HEK293 (cell line): ENCODE results near the gene ABHD8.

Experiments
- CTCF ChIA-PET: fragments of 350-600 bp; formaldehyde crosslinking; extraction: SDS; loops from one replicate; lab custom pipeline; 2021; ENCODE audit warnings: antibody characterized with exemption; lab: Yijun Ruan, JAX
- POLR2A ChIA-PET: fragments of 300-600 bp; formaldehyde crosslinking; extraction: SDS; loops from one replicate; lab custom pipeline; 2020; ENCODE audit warnings: antibody characterized with exemption, inconsistent platforms; lab: Yijun Ruan, JAX
- H3K27ac ChIP-seq: fragments of 200-500 bp; sonication (Bioruptor generic); 2 replicates; pipeline ENCODE4 v1.5.1; 2014; ENCODE audit warnings: low read depth, low read length, control low read depth, inconsistent platforms; ENCODE audit errors: extremely low read depth
- H3K36me3 ChIP-seq, 2 experiments: fragments of 200-500 bp in 1 of 2; sonication (Bioruptor generic) in 1 of 2; 1 replicate in 1 of 2; 2 replicates in 1 of 2; pipeline ENCODE4 v1.5.1; 2014 to 2017; ENCODE audit warnings: inconsistent platforms in 2 of 2, low read length in 2 of 2; ENCODE audit not compliant: control insufficient read depth in 2 of 2, insufficient read depth in 1 of 2
- H3K4me1 ChIP-seq: fragments of 200-500 bp; sonication (Bioruptor generic); 2 replicates; pipeline ENCODE4 v1.5.1; 2014; ENCODE audit warnings: mild to moderate bottlenecking, low read length, inconsistent platforms; ENCODE audit not compliant: control insufficient read depth, insufficient read depth
- H3K4me3 ChIP-seq: 2 replicates; pipeline ENCODE4 v1.5.1; 2011; ENCODE audit warnings: low read depth, mild to moderate bottlenecking, control low read depth, low read length, moderate library complexity
- H3K9me3 ChIP-seq: fragments of 200-500 bp; sonication (Bioruptor generic); 2 replicates; pipeline ENCODE4 v1.5.1; 2014; ENCODE audit warnings: low read depth, low read length, inconsistent platforms; ENCODE audit not compliant: control insufficient read depth, insufficient read depth
- FEZF1 ChIP-seq: fragments of 450-650 bp; formaldehyde crosslinking; IDR thresholded peaks from 2 replicates; pipeline ENCODE4 v1.5.1; 2016; ENCODE audit warnings: missing biosample characterization, missing genetic modification characterization
- MZF1 ChIP-seq: fragments of 450-650 bp; formaldehyde crosslinking; IDR thresholded peaks from 2 replicates; pipeline ENCODE4 v1.5.1; 2017; ENCODE audit warnings: missing biosample characterization, missing genetic modification characterization, borderline replicate concordance
- SP2 ChIP-seq: fragments of 450-650 bp; formaldehyde crosslinking; IDR thresholded peaks from 2 replicates; pipeline ENCODE4 v1.5.1; 2016; ENCODE audit warnings: missing biosample characterization, missing genetic modification characterization
- SP3 ChIP-seq: fragments of 450-650 bp; formaldehyde crosslinking; IDR thresholded peaks from 2 replicates; pipeline ENCODE4 v1.5.1; 2016; ENCODE audit warnings: missing biosample characterization, missing genetic modification characterization
- YY1 ChIP-seq: fragments of 450-650 bp; formaldehyde crosslinking; IDR thresholded peaks from 2 replicates; pipeline ENCODE4 v1.5.1; 2018; ENCODE audit warnings: missing biosample characterization, missing genetic modification characterization
- ZBTB17 ChIP-seq: fragments of 450-650 bp; formaldehyde crosslinking; IDR thresholded peaks from 2 replicates; pipeline ENCODE4 v1.5.1; 2016; ENCODE audit warnings: missing biosample characterization, missing genetic modification characterization
- ZBTB20 ChIP-seq: fragments of 450-650 bp; formaldehyde crosslinking; IDR thresholded peaks from 2 replicates; pipeline ENCODE4 v1.5.1; 2016; ENCODE audit warnings: missing biosample characterization, missing genetic modification characterization
- ZEB2 ChIP-seq: fragments of 450-650 bp; formaldehyde crosslinking; IDR thresholded peaks from 2 replicates; pipeline ENCODE4 v1.5.1; 2016; ENCODE audit warnings: missing biosample characterization, missing genetic modification characterization
- ZIC2 ChIP-seq: fragments of 450-650 bp; formaldehyde crosslinking; IDR thresholded peaks from 2 replicates; pipeline ENCODE4 v1.5.1; 2016; ENCODE audit warnings: missing biosample characterization, missing genetic modification characterization
- ZNF148 ChIP-seq: fragments of 450-650 bp; formaldehyde crosslinking; IDR thresholded peaks from 2 replicates; pipeline ENCODE4 v1.5.0; 2017; ENCODE audit warnings: missing biosample characterization, missing genetic modification characterization, borderline replicate concordance
- ZNF335 ChIP-seq: fragments of 450-650 bp; formaldehyde crosslinking; conservative IDR thresholded peaks from 2 replicates; pipeline ENCODE4 v1.5.1; 2016; ENCODE audit warnings: missing biosample characterization, missing genetic modification characterization
- ZNF600 ChIP-seq: fragments of 450-650 bp; formaldehyde crosslinking; IDR thresholded peaks from 2 replicates; pipeline ENCODE4 v1.5.1; 2016; ENCODE audit warnings: missing biosample characterization, missing genetic modification characterization
- ZSCAN30 ChIP-seq: fragments of 450-650 bp; IDR thresholded peaks from 2 replicates; pipeline ENCODE4 v1.5.1; 2018; ENCODE audit warnings: missing biosample characterization, mild to moderate bottlenecking, missing genetic modification characterization, moderate library complexity
- TF ChIP-seq, protein P1 (sequence below): fragments of 450-650 bp; formaldehyde crosslinking; conservative IDR thresholded peaks from 2 replicates; pipeline ENCODE4 v1.5.1; 2016; ENCODE audit warnings: low read depth, missing biosample characterization, missing genetic modification characterization
- TF ChIP-seq, protein P2 (sequence below): fragments of 450-650 bp; IDR thresholded peaks from 2 replicates; pipeline ENCODE4 v1.5.1; 2018; ENCODE audit warnings: missing biosample characterization, missing genetic modification characterization
- TF ChIP-seq, protein P3 (sequence below): fragments of 450-650 bp; formaldehyde crosslinking; optimal IDR thresholded peaks from 2 replicates; pipeline ENCODE3; 2016; ENCODE audit warnings: missing biosample characterization, mild to moderate bottlenecking, missing genetic modification characterization
- TF ChIP-seq, protein P4 (sequence below): fragments of 450-650 bp; formaldehyde crosslinking; conservative IDR thresholded peaks from 2 replicates; pipeline ENCODE4 v1.5.1; 2016; ENCODE audit warnings: low read depth, missing biosample characterization, missing genetic modification characterization
- TF ChIP-seq, protein P5 (sequence below): fragments of 450-650 bp; formaldehyde crosslinking; IDR thresholded peaks from 2 replicates; pipeline ENCODE4 v1.5.1; 2016; ENCODE audit warnings: missing biosample characterization, missing genetic modification characterization

ABHD8 gene

DNA sequence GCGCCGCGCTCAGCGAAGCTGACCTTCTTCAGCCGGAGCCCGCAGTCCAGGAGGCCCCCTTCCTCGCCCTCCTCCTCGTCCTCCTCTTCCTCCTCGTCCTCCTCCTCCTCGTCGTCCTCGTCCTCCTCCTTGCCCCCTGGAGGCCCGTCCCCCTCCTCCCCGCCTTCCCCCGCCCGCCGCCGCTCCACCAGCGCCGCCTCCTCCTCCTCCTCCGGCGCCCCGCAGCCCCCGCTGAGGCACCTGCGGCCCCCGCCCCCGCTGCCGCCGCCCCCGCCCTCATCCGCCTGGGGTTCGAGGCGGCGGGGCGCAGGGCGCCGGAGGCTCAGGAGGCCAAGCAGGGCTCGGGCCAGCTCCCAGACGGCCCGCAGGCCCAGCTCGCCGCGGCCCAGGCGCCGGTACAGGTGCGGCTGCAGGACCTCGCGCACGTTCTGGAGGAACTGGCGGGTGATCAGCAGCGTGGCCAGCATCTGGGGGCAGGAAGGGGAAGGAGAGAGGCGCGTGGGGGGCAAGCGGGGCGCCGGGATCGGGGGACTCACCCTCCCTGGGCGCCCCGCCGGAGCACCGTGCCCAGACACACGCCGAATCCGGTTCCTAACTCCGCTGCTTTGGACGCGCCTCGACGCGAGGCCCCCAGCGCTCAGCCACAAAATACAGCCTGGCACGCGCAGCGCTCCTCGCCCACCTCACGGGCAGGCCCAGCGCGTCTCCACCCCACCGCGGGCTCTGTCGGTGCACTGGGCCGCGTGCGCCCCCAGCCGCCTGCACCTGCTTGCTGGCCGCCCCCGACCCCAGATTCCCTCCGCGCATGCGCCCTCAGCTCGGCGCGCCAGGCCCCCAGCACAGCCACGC is 25.5 kb upstream of the ABHD8 start (continued):
- TF ChIP-seq, protein P1, sequence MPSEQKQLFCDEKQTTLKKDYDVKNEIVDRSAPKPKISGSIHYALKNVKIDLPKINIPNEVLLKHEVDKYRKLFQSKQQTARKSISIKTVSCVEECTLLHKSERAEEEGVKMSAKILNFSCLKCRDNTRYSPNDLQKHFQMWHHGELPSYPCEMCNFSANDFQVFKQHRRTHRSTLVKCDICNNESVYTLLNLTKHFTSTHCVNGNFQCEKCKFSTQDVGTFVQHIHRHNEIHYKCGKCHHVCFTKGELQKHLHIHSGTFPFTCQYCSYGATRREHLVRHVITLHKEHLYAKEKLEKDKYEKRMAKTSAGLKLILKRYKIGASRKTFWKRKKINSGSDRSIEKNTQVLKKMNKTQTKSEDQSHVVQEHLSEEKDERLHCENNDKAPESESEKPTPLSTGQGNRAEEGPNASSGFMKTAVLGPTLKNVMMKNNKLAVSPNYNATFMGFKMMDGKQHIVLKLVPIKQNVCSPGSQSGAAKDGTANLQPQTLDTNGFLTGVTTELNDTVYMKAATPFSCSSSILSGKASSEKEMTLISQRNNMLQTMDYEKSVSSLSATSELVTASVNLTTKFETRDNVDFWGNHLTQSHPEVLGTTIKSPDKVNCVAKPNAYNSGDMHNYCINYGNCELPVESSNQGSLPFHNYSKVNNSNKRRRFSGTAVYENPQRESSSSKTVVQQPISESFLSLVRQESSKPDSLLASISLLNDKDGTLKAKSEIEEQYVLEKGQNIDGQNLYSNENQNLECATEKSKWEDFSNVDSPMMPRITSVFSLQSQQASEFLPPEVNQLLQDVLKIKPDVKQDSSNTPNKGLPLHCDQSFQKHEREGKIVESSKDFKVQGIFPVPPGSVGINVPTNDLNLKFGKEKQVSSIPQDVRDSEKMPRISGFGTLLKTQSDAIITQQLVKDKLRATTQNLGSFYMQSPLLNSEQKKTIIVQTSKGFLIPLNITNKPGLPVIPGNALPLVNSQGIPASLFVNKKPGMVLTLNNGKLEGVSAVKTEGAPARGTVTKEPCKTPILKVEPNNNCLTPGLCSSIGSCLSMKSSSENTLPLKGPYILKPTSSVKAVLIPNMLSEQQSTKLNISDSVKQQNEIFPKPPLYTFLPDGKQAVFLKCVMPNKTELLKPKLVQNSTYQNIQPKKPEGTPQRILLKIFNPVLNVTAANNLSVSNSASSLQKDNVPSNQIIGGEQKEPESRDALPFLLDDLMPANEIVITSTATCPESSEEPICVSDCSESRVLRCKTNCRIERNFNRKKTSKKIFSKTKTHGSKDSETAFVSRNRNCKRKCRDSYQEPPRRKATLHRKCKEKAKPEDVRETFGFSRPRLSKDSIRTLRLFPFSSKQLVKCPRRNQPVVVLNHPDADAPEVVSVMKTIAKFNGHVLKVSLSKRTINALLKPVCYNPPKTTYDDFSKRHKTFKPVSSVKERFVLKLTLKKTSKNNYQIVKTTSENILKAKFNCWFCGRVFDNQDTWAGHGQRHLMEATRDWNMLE (tag by site-specific recombination), result no peak
- TF ChIP-seq ZNF335, result peak; percentile 38; the same call in 1 of the 2 replicates
- TF ChIP-seq MZF1, result no peak
- TF ChIP-seq FEZF1 (tag by site-specific recombination), result no peak
- TF ChIP-seq ZIC2 (tag by site-specific recombination), result no peak
- TF ChIP-seq, protein P2, sequence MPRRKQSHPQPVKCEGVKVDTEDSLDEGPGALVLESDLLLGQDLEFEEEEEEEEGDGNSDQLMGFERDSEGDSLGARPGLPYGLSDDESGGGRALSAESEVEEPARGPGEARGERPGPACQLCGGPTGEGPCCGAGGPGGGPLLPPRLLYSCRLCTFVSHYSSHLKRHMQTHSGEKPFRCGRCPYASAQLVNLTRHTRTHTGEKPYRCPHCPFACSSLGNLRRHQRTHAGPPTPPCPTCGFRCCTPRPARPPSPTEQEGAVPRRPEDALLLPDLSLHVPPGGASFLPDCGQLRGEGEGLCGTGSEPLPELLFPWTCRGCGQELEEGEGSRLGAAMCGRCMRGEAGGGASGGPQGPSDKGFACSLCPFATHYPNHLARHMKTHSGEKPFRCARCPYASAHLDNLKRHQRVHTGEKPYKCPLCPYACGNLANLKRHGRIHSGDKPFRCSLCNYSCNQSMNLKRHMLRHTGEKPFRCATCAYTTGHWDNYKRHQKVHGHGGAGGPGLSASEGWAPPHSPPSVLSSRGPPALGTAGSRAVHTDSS (tag by site-specific recombination), result peak; percentile 89
- TF ChIP-seq, all 188 proteins: peak for 10

DNA sequence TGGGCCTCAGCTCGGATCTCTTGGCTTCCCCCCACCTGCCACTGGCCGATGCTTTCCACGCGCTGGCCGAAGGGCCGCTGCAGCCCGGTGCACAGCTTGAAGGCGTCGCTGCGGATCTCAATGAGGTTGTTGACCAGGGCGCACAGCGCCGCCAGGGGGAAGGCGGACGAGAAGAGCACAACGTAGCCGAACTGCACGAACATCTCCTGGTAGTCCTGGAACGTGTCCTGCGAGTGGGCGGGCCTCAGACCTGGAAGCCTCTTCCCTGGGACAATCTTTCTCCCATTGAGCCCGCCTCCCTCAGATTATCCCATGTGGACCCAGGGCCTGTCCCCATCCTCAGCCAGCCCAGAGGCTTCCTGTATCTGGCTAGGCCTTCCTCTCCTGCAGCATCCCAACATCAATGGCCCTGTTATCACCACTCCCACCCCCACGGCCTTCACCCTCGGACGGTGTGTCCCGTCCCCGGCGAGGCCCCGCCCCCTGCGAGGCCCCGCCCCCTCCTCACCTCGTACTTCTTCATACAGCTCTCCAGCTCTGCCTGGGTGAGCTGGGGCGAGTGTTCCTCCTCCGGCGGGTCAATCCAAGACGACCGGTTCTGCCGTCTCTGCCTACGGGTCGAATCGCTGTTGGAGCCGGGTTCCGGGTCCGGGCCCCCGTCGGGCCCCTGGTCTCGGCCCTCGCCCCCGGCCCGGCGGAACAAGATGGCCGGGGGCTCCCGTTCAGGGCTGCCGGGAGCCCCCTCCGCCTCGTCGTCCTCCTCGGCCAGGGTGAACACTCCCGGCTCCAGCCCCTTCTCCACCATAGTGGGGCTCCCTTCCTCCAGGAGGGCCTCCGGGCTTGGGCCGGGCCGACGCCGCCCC is 24.7 kb upstream of the ABHD8 start:
- no peaks in the 10 kb centered on the region for H3K9me3 ChIP-seq
- H3K4me3 ChIP-seq, result peak overlapping the region; percentile 28
- POLR2A ChIA-PET, result interaction anchor here (0.6 to 2.6 kb wide), 5 partner anchors 10 to 1838 kb away, joined by 3 to 13 read pairs (median 5); partner anchors contain the start of genes DDA1 and MRPL34
- peak overlapping the region; percentile 53; the same call in 1 of the 2 replicates for H3K27ac ChIP-seq
- CTCF ChIA-PET, result no interaction called here
- H3K36me3 ChIP-seq, result peaks cover 0 to 16% of the 10 kb centered on the region in 2 experiments; a peak in 2 of 3 replicates
- no peaks in the 10 kb centered on the region for H3K4me1 ChIP-seq
- TF ChIP-seq ZBTB20 (tag by site-specific recombination) (peak; percentile 83), SP2 (tag by site-specific recombination) (peak; percentile 79), ZNF148 (no peak), ZBTB17 (tag by site-specific recombination) (peak; percentile 68), YY1 (tag by site-specific recombination) (peak; percentile 59; the same call in 1 of the 2 replicates), ZNF335 (peak; percentile 57; the same call in 1 of the 2 replicates), ZNF600 (tag by site-specific recombination) (peak; percentile 79), ZEB2 (tag by site-specific recombination) (0 out of 2 replicates have a peak, but pooled peaks have one; percentile 23), ZSCAN30 (tag by site-specific recombination) (0 out of 2 replicates have a peak, but pooled peaks have one; percentile 39), SP3 (tag by site-specific recombination) (peak; percentile 69)
- TF ChIP-seq, protein P3, sequence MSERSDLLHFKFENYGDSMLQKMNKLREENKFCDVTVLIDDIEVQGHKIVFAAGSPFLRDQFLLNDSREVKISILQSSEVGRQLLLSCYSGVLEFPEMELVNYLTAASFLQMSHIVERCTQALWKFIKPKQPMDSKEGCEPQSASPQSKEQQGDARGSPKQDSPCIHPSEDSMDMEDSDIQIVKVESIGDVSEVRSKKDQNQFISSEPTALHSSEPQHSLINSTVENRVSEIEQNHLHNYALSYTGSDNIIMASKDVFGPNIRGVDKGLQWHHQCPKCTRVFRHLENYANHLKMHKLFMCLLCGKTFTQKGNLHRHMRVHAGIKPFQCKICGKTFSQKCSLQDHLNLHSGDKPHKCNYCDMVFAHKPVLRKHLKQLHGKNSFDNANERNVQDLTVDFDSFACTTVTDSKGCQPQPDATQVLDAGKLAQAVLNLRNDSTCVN (tag by site-specific recombination), result peak; percentile 32
- TF ChIP-seq, protein P4, sequence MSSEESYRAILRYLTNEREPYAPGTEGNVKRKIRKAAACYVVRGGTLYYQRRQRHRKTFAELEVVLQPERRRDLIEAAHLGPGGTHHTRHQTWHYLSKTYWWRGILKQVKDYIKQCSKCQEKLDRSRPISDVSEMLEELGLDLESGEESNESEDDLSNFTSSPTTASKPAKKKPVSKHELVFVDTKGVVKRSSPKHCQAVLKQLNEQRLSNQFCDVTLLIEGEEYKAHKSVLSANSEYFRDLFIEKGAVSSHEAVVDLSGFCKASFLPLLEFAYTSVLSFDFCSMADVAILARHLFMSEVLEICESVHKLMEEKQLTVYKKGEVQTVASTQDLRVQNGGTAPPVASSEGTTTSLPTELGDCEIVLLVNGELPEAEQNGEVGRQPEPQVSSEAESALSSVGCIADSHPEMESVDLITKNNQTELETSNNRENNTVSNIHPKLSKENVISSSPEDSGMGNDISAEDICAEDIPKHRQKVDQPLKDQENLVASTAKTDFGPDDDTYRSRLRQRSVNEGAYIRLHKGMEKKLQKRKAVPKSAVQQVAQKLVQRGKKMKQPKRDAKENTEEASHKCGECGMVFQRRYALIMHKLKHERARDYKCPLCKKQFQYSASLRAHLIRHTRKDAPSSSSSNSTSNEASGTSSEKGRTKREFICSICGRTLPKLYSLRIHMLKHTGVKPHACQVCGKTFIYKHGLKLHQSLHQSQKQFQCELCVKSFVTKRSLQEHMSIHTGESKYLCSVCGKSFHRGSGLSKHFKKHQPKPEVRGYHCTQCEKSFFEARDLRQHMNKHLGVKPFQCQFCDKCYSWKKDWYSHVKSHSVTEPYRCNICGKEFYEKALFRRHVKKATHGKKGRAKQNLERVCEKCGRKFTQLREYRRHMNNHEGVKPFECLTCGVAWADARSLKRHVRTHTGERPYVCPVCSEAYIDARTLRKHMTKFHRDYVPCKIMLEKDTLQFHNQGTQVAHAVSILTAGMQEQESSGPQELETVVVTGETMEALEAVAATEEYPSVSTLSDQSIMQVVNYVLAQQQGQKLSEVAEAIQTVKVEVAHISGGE, result 0 out of 2 replicates have a peak, but pooled peaks have one; percentile 20
- TF ChIP-seq, protein P5, sequence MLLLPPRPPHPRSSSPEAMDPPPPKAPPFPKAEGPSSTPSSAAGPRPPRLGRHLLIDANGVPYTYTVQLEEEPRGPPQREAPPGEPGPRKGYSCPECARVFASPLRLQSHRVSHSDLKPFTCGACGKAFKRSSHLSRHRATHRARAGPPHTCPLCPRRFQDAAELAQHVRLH (tag by site-specific recombination), result no peak
